ENCODE measurements around the gene NAA35.

Gene NAA35

GRCh38 chr9:85940832-85941621 lies at the start of gene NAA35:
NAA35 (plus strand) TSS chr9:85941146; CDS start chr9:85942160, 1,014 bp downstream.
- H3K36me3 ChIP-seq (ENCODE audit: control insufficient read depth, low read depth, low read length) = peaks cover 24% of the 10 kb centered on the region
- H3K9me3 ChIP-seq (ENCODE audit: control insufficient read depth, low read depth, low read length) = no peaks in the 10 kb centered on the region
- peak within 1 kb of the TSS; percentile 71 for H3K27ac ChIP-seq (ENCODE audit: low read length)
- H3K4me1 ChIP-seq (ENCODE audit: control insufficient read depth, low read depth, low read length) = peaks cover 4% of the 10 kb centered on the region
- H3K9ac ChIP-seq (ENCODE audit: low read length) = peak within 1 kb of the TSS; percentile 86
- H3K4me3 ChIP-seq (ENCODE audit: low read length) = peak within 1 kb of the TSS; percentile 89
- no peaks in the 10 kb centered on the region for H3K27me3 ChIP-seq (ENCODE audit: control insufficient read depth, insufficient read depth, low read length)

GRCh38 chr9:85892401-85892800 lies 48.5 kb upstream of the NAA35 start:
- no peaks in the 10 kb centered on the region for H3K36me3 ChIP-seq (ENCODE audit: control insufficient read depth, low read depth, low read length)
- no peaks in the 10 kb centered on the region for H3K4me1 ChIP-seq (ENCODE audit: control insufficient read depth, low read depth, low read length)
- H3K27ac ChIP-seq (ENCODE audit: low read length) = no peak overlapping the region
- no peak overlapping the region for H3K4me3 ChIP-seq (ENCODE audit: low read length)
- no peak overlapping the region for H3K9ac ChIP-seq (ENCODE audit: low read length)
- H3K9me3 ChIP-seq (ENCODE audit: control insufficient read depth, low read depth, low read length) = no peaks in the 10 kb centered on the region
- H3K27me3 ChIP-seq (ENCODE audit: control insufficient read depth, insufficient read depth, low read length) = no peaks in the 10 kb centered on the region

- Histone ChIP-seq H3K9me3 (ENCODE audit: control insufficient read depth, low read depth, low read length) (no peaks in the 10 kb centered on the region), H3K4me3 (ENCODE audit: low read length) (no peak overlapping the region), H3K36me3 (ENCODE audit: control insufficient read depth, low read depth, low read length) (no peaks in the 10 kb centered on the region), H3K27me3 (ENCODE audit: control insufficient read depth, insufficient read depth, low read length) (no peaks in the 10 kb centered on the region), H3K9ac (ENCODE audit: low read length) (no peak overlapping the region), H3K4me1 (ENCODE audit: control insufficient read depth, low read depth, low read length) (no peaks in the 10 kb centered on the region), H3K27ac (ENCODE audit: low read length) (no peak overlapping the region)
Observed at GRCh38 chr9:85895685-85896084, 45.3 kb upstream of the NAA35 start.

- Histone ChIP-seq H3K4me1 (ENCODE audit: control insufficient read depth, low read depth, low read length) (no peaks in the 10 kb centered on the region), H3K4me3 (ENCODE audit: low read length) (no peak overlapping the region), H3K9ac (ENCODE audit: low read length) (no peak overlapping the region), H3K27me3 (ENCODE audit: control insufficient read depth, insufficient read depth, low read length) (no peaks in the 10 kb centered on the region), H3K9me3 (ENCODE audit: control insufficient read depth, low read depth, low read length) (no peaks in the 10 kb centered on the region), H3K27ac (ENCODE audit: low read length) (no peak overlapping the region), H3K36me3 (ENCODE audit: control insufficient read depth, low read depth, low read length) (no peaks in the 10 kb centered on the region)
Observed at GRCh38 chr9:85897848-85898247, 43.1 kb upstream of the NAA35 start.

GRCh38 chr9:85898332-85898731 lies 42.6 kb upstream of the NAA35 start:
- no peak overlapping the region for H3K9ac ChIP-seq (ENCODE audit: low read length)

GRCh38 chr9:85899388-85899787 lies 41.6 kb upstream of the NAA35 start:
- Histone ChIP-seq H3K27ac (ENCODE audit: low read length) (no peak overlapping the region), H3K27me3 (ENCODE audit: control insufficient read depth, insufficient read depth, low read length) (no peaks in the 10 kb centered on the region), H3K9me3 (ENCODE audit: control insufficient read depth, low read depth, low read length) (no peaks in the 10 kb centered on the region), H3K4me3 (ENCODE audit: low read length) (no peak overlapping the region), H3K4me1 (ENCODE audit: control insufficient read depth, low read depth, low read length) (no peaks in the 10 kb centered on the region), H3K9ac (ENCODE audit: low read length) (no peak overlapping the region), H3K36me3 (ENCODE audit: control insufficient read depth, low read depth, low read length) (no peaks in the 10 kb centered on the region)

More at GRCh38 chr9:85898332-85898731, 42.6 kb upstream of the NAA35 start:
- H3K9me3 ChIP-seq (ENCODE audit: control insufficient read depth, low read depth, low read length) = no peaks in the 10 kb centered on the region
- H3K27me3 ChIP-seq (ENCODE audit: control insufficient read depth, insufficient read depth, low read length) = no peaks in the 10 kb centered on the region
- no peak overlapping the region for H3K27ac ChIP-seq (ENCODE audit: low read length)
- H3K4me1 ChIP-seq (ENCODE audit: control insufficient read depth, low read depth, low read length) = no peaks in the 10 kb centered on the region
- H3K36me3 ChIP-seq (ENCODE audit: control insufficient read depth, low read depth, low read length) = no peaks in the 10 kb centered on the region
- no peak overlapping the region for H3K4me3 ChIP-seq (ENCODE audit: low read length)

- Histone ChIP-seq H3K4me3 (ENCODE audit: low read length) (no peak overlapping the region), H3K4me1 (ENCODE audit: control insufficient read depth, low read depth, low read length) (no peaks in the 10 kb centered on the region), H3K27ac (ENCODE audit: low read length) (no peak overlapping the region), H3K9ac (ENCODE audit: low read length) (no peak overlapping the region), H3K36me3 (ENCODE audit: control insufficient read depth, low read depth, low read length) (no peaks in the 10 kb centered on the region), H3K27me3 (ENCODE audit: control insufficient read depth, insufficient read depth, low read length) (no peaks in the 10 kb centered on the region), H3K9me3 (ENCODE audit: control insufficient read depth, low read depth, low read length) (no peaks in the 10 kb centered on the region)
Observed at GRCh38 chr9:85900504-85901201, 40.3 kb upstream of the NAA35 start.

- Histone ChIP-seq H3K9ac (ENCODE audit: low read length) (no peak overlapping the region), H3K9me3 (ENCODE audit: control insufficient read depth, low read depth, low read length) (no peaks in the 10 kb centered on the region), H3K36me3 (ENCODE audit: control insufficient read depth, low read depth, low read length) (no peaks in the 10 kb centered on the region), H3K27me3 (ENCODE audit: control insufficient read depth, insufficient read depth, low read length) (no peaks in the 10 kb centered on the region), H3K4me3 (ENCODE audit: low read length) (no peak overlapping the region), H3K4me1 (ENCODE audit: control insufficient read depth, low read depth, low read length) (no peaks in the 10 kb centered on the region), H3K27ac (ENCODE audit: low read length) (no peak overlapping the region)
Observed at GRCh38 chr9:85904975-85905374, 36.0 kb upstream of the NAA35 start.

GRCh38 chr9:85905957-85906356 lies 35.0 kb upstream of the NAA35 start:
- Histone ChIP-seq H3K27ac (ENCODE audit: low read length) (no peak overlapping the region), H3K9me3 (ENCODE audit: control insufficient read depth, low read depth, low read length) (no peaks in the 10 kb centered on the region), H3K4me3 (ENCODE audit: low read length) (no peak overlapping the region), H3K9ac (ENCODE audit: low read length) (no peak overlapping the region), H3K4me1 (ENCODE audit: control insufficient read depth, low read depth, low read length) (no peaks in the 10 kb centered on the region), H3K27me3 (ENCODE audit: control insufficient read depth, insufficient read depth, low read length) (no peaks in the 10 kb centered on the region), H3K36me3 (ENCODE audit: control insufficient read depth, low read depth, low read length) (no peaks in the 10 kb centered on the region)

GRCh38 chr9:85909390-85909789 lies 31.6 kb upstream of the NAA35 start:
- Histone ChIP-seq H3K9ac (ENCODE audit: low read length) (no peak overlapping the region), H3K9me3 (ENCODE audit: control insufficient read depth, low read depth, low read length) (no peaks in the 10 kb centered on the region), H3K27me3 (ENCODE audit: control insufficient read depth, insufficient read depth, low read length) (no peaks in the 10 kb centered on the region), H3K27ac (ENCODE audit: low read length) (no peak overlapping the region), H3K4me1 (ENCODE audit: control insufficient read depth, low read depth, low read length) (no peaks in the 10 kb centered on the region), H3K36me3 (ENCODE audit: control insufficient read depth, low read depth, low read length) (no peaks in the 10 kb centered on the region), H3K4me3 (ENCODE audit: low read length) (no peak overlapping the region)

GRCh38 chr9:85914108-85914507 lies 26.8 kb upstream of the NAA35 start:
- no peak overlapping the region for H3K27ac ChIP-seq (ENCODE audit: low read length)
- no peaks in the 10 kb centered on the region for H3K36me3 ChIP-seq (ENCODE audit: control insufficient read depth, low read depth, low read length)
- H3K9ac ChIP-seq (ENCODE audit: low read length) = no peak overlapping the region
- no peaks in the 10 kb centered on the region for H3K4me1 ChIP-seq (ENCODE audit: control insufficient read depth, low read depth, low read length)
- no peaks in the 10 kb centered on the region for H3K9me3 ChIP-seq (ENCODE audit: control insufficient read depth, low read depth, low read length)
- H3K4me3 ChIP-seq (ENCODE audit: low read length) = no peak overlapping the region
- no peaks in the 10 kb centered on the region for H3K27me3 ChIP-seq (ENCODE audit: control insufficient read depth, insufficient read depth, low read length)

GRCh38 chr9:85917756-85918155 lies 23.2 kb upstream of the NAA35 start:
- no peaks in the 10 kb centered on the region for H3K36me3 ChIP-seq (ENCODE audit: control insufficient read depth, low read depth, low read length)
- H3K9ac ChIP-seq (ENCODE audit: low read length) = no peak overlapping the region
- H3K27ac ChIP-seq (ENCODE audit: low read length) = no peak overlapping the region

More at GRCh38 chr9:85917756-85918155, 23.2 kb upstream of the NAA35 start:
- H3K27me3 ChIP-seq (ENCODE audit: control insufficient read depth, insufficient read depth, low read length) = no peaks in the 10 kb centered on the region
- H3K4me1 ChIP-seq (ENCODE audit: control insufficient read depth, low read depth, low read length) = no peaks in the 10 kb centered on the region
- H3K9me3 ChIP-seq (ENCODE audit: control insufficient read depth, low read depth, low read length) = no peaks in the 10 kb centered on the region
- H3K4me3 ChIP-seq (ENCODE audit: low read length) = no peak overlapping the region

Measured in iPS-18a (cell line).